DND-41 (cell line): ENCODE measurements around the gene STK36.

Source experiments
- CTCF ChIP-seq: IDR thresholded peaks from 2 replicates; pipeline ENCODE4 v1.5.1; 2012; ENCODE audit warnings: borderline replicate concordance, low read length, moderate library complexity, mild to moderate bottlenecking; ENCODE audit not compliant: poor library complexity, severe bottlenecking; ENCODE audit errors: extremely low read depth
- EZH2 ChIP-seq: IDR thresholded peaks from 3 replicates; pipeline ENCODE4 v1.6.1; 2012; ENCODE audit warnings: borderline replicate concordance, low read depth, mild to moderate bottlenecking, moderate library complexity, low read length, inconsistent platforms; ENCODE audit not compliant: severe bottlenecking

GRCh38 chr2:218638372-218638771 is 33.5 kb upstream of the STK36 start:
- no peak for TF ChIP-seq EZH2
- TF ChIP-seq CTCF: no peak
